Prostate gland (tissue), 2 donors: ENCODE results near the gene SLC4A1AP.

Experiments used
- POLR2A ChIP-seq: fragments of 450-650 bp; IDR thresholded peaks from one replicate; pipeline ENCODE4 v1.6.1; 2016; ENCODE audit warnings: antibody characterized with exemption, mild to moderate bottlenecking
- POLR2AphosphoS5 ChIP-seq: sonication (generic); formaldehyde crosslinking; IDR thresholded peaks from one replicate; pipeline ENCODE4 v1.6.1; 2017; ENCODE audit warnings: antibody characterized with exemption
- TF ChIP-seq, protein P1 (sequence below), 4 experiments: fragments of 200-600 bp in 2 of 4; fragments of 450-650 bp in 2 of 4; sonication (generic) in 2 of 4; IDR thresholded peaks; 1 replicate in 3 of 4; 2 replicates in 1 of 4; pipeline ENCODE4 v1.5.1; 2016 to 2019; ENCODE audit warnings: antibody characterized with exemption in 4 of 4, mild to moderate bottlenecking in 2 of 4, moderate library complexity in 2 of 4

DNA sequence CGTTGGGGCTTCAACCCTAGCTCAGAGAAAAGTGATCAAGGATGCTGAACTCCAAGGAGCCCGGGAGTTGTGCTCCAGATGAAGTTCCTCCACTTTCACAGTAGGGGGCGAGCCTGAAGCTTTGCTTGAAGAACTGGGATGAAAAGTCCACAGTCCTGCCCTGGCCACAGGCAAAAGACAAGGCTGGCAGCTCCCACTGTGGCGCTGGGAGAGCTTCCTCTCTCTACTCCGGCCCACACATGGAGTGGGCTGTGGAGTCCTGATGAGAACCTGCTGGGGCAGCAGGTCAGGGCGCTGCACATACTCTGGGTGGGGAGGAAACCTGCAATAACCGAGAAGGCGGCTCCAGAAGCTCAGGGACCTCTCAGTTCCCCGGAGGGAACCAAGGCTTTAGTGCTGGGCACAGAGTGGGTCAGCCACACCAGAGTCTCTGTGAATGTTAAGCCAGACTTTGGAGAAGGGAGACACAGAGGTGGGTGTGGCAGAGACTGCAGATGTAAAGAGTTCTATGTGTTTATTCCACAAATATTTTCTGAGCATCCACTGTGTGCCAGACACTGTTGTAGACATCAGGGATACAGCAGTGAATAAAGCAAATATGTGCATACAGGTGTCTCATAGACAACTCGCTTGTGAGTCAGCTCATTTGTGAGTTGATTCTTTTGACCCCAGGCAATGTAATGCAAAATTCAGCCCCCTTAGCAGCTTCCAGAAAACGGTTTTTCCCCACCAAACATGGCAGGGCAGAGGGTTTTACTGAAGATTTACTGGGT lies 59.9 kb downstream of the SLC4A1AP start:
- TF ChIP-seq, protein P1, sequence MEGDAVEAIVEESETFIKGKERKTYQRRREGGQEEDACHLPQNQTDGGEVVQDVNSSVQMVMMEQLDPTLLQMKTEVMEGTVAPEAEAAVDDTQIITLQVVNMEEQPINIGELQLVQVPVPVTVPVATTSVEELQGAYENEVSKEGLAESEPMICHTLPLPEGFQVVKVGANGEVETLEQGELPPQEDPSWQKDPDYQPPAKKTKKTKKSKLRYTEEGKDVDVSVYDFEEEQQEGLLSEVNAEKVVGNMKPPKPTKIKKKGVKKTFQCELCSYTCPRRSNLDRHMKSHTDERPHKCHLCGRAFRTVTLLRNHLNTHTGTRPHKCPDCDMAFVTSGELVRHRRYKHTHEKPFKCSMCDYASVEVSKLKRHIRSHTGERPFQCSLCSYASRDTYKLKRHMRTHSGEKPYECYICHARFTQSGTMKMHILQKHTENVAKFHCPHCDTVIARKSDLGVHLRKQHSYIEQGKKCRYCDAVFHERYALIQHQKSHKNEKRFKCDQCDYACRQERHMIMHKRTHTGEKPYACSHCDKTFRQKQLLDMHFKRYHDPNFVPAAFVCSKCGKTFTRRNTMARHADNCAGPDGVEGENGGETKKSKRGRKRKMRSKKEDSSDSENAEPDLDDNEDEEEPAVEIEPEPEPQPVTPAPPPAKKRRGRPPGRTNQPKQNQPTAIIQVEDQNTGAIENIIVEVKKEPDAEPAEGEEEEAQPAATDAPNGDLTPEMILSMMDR (IDR thresholded peaks at IDR 0.05): peak; percentile 55 to 91 (median 74)
- TF ChIP-seq POLR2A: no peak
- no peak for TF ChIP-seq POLR2AphosphoS5
